HG02678 (cell line): ENCODE data around the gene IMPDH1.
A peak's percentile ranks its signal among the peaks of the same experiment; 100 is the strongest.

Source experiments
- ATAC-seq: cut with Tn5 transposase; IDR thresholded peaks from one replicate; pipeline ENCODE4 v1.9.1; 2021; ENCODE audit warnings: mild to moderate bottlenecking, moderate library complexity; ENCODE audit not compliant: unreplicated experiment

IMPDH1 gene

DNA sequence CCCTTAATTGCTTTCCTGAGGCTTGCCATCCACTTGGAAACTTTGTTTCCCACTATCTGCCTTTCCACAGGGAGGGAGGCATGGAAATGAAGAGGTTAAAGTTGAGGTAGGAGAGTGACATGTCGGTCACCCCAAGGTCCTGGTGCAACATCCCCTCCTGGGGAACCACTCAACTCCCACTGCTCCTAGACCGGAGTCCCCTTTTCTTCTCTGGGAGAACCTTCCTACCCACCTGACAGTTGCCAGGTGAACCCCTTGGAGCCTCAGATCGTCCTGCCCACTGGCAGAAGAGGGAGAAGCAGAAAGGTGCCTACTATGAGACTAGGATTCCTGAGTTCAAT, 21.7 kb downstream of the IMPDH1 start:
- no peak for ATAC-seq

DNA sequence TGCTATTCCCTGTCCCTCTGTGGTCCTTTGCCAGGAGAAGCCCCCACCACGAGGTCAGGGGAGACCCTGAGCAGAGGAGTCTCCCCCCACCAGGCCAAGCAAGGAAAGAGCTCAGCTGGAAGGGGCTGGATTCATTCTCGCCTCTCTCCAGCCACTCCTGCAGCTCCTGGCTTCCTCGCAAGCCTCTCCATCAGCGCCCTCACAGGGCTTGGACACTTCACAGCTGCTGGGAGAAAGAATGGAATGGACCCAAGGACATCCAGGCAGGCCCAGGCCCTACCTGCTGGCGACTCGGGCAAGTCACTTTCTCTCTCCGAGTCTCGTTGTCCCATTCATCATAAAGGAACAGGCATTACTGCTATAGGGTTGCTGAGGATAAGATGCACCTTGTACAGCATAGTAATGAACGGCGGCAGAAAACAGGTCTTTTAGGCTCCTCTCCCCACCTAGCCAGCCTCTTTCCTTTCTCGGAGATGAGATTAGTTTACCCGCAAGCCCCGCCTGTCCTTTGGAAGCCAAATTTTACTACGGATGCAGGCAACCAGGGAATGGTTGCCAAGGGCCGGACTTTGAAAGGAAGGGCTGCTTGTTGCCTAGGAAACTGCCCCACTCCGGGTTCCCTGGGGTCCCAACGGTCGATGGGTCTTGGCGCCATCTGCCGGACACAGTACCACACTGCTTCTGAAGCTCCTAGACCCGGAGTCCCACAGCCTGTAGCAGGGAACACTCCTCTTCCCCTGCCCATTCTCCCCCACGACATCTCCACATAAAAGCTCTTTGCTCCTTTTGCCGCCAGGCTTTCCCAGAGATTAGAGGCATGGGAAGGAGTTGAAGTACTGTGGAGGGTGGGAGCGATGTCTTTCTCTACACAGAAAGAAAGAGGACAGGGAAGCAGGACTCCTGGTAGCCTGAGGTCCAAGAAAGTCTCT, 22.3 kb downstream of the IMPDH1 start:
- ATAC-seq: peak; percentile 82

DNA sequence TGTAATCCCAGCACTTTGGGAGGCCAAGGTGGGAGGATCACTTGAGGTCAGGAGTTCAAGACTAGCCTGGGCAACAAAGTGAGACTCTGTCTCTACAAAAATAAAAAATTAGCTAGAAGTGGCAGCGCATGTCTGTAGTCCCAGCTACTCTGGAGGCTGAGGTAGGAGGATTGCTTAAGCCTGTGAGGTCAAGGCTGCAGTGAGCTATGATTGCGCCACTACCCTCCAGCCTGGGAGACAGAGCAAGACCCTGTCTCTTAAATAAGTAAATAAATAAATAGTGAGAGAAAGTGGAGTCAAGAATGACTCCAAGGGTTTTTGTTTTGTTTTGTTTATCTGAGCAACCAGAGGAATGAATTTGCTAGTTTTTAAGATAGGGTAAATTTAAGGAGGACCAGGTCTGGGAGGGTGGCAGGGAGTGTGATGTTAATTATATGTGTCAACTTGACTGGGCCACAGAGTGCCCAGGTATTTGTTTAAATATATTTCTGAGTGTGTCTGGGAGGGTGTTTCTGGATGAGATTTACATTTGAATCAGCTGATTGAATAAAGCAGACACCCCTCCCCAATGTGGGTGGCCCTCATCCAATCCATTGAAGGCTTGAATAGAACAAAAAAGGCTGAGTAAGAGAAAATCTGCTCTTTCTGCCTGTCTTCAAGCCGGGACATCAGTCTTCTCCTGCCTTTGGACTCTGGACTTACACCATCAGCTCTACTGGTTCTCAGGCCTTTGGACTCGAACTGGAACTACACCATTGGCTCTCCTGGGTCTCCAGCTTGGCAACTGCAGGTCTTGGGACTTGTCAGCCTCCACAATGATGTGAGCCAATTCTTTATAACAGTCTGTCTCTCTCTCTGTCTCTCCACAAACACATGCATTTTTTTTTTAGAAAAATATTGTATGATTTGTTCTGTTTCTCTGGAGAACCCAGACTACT, 23.5 kb downstream of the IMPDH1 start:
- no peak for ATAC-seq

DNA sequence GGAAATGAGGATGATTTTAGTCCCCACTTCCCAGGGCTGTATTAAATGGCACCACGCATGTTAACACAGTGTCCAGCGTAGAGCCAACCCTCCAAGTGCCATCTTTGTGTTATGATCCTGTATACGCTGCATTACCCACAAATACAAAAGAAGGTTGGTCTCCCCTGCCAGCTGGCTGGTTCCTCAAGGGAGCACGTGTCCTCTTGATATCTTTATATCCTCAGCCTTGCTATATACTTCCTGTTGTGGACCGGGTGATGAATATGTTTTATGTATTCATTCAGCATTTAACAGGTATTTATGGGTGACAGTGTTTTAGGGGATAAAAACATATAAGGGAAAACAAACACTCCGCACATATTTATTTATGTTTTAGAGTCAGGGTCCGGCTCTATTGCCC, 25.1 kb downstream of the IMPDH1 start:
- ATAC-seq: no peak

DNA sequence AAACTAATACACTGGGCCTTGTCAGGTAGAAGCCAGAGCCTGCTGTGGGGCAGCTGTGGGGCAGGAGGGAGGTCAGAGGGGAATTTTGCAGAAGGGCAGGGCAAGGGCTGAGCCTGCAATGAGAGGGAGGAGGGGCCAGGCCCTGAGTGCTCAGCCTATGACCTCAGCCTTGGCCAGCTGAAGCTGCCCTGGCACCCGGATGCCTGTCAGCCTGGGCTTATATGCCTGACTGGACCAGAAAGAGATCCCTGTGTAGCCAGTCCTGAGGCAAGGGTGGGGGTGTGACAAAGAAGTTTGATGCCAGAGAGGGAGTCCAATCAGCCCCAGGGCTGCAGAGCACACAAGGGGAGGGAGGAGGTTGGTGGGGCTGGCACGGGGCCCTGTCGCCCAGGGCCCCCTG, 26.0 kb downstream of the IMPDH1 start:
- ATAC-seq: no peak

DNA sequence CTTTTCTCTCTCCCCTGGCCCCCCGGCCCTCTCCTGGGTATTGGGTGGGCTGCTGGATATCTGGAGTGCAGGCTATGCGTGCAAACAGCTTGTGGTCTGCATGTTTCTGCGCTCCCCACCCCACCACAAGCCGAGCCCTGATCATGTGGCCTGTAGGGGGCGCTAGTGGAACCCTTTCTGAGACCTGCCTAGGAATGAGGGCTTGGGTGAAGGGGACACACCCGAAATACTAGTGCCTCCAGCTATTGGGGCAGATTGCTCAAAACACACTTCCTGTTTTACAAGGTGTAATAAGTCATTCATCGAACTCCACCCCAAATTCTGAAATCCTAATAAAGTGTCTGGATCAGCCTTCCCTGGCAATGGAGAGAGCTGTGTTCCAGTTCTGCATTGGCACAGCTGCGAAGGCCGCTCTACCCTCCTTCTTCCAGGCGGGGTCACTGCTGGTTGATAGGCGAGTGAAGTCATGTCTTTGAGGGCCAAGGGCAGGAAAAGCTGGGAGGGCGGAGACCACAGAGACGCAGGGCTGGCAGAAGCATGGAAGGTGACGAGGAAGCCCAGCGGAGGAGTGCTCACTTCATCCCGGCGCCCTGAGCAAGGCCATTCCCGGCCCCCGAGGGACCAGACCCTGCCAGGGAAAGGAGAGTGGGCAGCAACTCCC, 28.5 kb downstream of the IMPDH1 start:
- ATAC-seq: no peak

DNA sequence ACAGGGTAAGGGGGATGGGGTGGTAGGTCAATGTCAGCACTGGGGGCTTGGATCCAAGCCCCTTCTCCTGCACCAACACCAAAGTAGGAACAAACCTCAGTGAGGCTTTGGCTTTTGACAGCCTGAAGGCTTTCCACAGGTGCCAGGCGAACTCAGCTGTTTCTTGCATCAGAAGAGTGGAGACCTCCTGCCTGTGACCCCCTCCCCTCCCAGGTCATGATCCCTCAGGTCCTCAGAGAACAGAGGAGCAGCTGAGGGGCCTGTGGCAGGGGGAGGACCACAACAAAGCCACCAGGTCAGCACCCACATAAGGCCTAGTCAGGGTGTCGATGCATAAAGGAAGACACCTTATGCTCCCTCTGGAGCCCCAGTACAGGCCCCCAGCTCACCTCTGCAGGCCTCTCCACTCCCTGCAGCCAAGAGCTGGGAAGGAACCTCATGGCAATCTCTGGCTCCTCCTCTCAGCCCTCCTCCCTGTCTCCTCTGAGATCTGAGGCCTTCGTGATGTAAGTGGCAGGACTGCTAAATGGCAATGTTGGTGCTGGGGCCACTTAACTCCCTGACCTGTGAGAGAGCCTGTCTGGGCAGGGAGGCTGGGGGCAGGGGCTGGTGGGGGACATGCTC, 29.2 kb downstream of the IMPDH1 start:
- no peak for ATAC-seq

DNA sequence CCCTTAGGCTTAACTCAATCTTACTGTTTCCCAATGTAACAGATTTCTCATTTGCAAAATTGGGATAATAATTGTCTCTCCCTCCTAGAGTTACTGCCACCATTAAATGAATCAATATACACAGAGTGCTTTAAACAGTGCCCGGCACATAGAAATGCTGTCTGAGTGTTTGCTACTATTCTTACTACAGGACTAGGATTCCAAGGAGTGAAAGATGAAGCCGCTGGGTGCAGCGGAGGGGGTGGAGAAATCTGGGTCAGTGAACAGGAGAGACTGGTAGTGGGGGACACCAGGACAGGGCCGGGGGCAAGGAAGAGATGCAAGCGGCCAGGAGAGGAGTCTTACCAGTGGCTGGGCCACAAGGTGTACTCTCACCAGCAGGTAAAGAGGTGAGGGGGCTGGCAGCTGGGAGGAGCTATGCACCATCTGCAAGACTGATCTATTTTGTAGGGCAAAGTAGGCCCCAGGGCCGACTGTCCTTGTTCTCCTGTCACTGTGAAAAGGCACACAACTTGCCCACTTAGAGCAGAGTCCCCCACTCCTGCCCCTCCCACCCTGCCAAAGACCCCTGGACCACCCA, 29.8 kb downstream of the IMPDH1 start:
- no peak for ATAC-seq

DNA sequence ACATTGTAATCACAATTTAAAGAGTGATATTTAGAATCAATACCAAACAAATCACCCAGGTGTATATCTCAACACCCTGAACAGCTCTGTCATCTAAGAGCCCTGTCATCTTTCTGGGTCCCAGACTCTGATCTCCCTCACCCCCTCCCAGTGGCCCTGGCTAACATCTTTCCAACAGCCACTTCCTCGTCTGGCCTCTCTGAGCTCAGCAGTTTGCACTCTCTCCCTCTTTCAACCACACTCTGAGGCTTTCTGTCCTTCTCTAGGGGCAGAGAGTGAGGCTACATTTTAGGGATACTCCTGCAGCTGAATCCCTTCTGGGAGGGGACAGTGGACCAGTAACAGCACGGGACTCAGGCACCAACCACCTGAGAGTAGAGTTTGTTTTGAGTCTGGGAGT, 31.1 kb downstream of the IMPDH1 start:
- no peak for ATAC-seq

DNA sequence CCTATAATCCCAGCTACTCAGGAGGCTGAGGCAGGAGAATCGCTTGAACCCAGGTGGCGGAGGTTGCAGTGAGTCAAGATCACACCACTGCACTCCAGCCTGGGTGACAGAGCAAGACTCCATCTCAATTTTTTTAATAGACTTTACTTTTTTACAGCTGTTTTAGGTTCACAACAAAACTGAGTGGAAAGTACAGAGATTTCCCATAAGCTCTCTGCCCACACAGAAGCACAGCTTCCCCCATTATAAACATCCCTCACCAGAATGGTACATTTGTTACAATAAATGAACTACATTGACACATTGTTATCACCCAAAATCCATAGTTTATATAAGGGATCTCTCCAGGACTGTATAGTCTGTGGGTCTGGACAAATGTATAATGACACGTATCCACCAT, 33.7 kb downstream of the IMPDH1 start:
- ATAC-seq: no peak

DNA sequence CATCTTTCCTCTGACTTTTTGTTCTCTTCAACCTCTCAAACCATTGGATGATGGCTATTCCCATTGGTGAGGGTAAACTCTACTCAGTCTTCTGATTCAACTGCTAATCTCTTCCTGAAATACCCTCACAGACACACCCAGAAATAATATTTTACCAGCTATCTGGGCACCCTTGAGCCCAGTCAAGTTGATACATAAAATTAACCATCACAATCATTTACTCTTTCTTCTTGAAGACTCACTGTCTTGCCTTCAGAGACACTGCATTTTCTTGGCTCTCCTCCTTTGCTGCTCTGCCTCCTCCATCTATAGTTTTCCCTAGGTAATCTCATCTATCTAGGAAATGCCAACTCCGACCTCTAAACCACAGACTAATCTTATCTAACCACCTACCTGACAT, 35.7 kb downstream of the IMPDH1 start:
- no peak for ATAC-seq

DNA sequence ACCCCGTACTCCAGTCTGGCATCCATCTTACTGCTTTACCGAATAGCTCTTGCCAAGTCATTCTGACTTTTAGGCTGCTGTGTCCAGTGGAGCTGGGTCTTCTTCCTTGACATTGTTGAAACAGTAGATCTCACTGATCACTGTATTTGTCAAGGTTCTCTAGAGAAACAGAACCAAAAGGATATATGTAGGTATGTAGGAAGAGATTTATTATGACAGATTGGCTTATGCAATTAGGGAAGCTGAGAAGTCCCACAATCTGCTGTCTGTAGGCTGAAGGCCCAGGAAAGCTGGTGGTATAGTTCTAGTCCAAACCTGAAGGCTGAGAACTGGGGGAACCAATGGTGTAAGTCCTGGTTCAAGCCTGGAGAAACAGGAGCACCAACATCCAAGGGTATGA, 36.2 kb downstream of the IMPDH1 start:
- ATAC-seq: no peak

DNA sequence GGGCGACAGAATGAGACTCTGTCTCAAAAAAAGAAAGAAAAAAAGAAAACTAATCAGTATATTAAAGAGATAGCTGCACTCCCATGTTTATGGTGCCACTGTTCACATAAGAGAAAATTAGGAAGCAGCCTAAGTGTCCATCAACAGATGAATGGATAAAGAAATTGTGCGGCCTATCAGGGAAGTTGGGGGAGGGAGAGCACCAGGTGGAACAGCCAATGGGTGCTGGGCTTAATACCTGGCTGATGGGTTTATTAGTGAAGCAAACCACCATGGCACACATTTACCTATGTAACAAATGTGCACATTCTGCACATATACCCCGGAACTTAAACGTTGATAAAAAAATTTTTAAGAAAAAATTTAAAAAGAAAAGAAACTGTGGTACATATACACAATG, 39.3 kb downstream of the IMPDH1 start:
- ATAC-seq: no peak

DNA sequence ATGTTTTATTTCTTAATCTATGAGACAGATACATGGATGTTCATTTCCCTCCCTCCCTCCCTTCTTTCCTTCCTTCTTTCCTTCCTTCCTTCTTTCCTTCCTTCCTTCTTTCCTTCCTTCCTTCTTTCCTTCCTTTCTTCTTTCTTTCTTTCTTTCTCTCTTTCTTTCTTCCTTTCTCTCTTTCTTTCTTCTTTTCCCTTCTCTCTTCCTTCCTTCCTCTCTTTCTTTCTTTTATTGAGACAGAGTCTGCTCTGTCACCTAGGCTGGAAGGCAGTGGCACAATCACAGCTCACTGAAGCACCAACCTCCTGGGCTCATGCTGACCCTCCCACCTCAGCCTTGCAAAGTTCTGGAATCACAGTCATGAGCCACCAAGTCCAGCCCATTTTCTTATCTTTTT, 42.8 kb downstream of the IMPDH1 start:
- no peak for ATAC-seq

DNA sequence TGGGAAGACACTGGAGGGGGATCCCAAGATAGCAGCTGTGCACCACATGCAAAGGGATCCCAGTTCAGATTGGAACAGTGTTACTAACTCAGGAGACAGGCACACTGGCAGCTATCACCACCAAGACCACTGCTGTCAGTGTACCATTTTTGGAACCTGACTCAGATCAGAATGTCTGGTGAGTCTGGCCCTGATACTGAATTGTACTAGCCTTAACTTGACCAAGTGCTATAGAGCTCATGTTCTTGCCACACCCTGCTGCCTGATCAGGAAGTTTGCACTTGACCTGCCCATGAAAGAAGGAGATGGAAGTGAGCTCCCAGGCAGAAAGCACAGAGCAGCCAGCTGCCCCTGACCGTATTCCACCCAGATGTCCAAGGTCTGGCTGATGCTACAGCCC, 43.5 kb downstream of the IMPDH1 start:
- no peak for ATAC-seq

DNA sequence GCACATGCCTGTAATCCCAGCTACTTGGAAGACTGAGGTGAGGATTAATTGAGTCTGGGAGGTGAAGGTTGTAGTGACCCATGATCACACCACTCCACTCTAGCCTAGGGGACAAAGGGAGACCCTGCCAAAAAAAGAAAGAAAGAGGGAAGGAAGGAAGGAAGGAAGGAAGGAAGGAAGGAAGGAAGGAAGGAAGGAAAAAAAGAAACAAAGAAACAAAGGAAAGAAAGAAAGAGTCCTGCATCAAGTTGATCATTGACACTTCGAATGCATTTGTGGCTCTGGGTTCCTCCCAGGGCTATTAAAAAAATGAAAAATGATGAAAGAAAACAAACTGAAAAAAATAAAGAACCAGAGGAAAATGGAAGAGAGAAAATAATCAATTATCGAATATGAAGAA, 44.4 kb downstream of the IMPDH1 start:
- no peak for ATAC-seq

DNA sequence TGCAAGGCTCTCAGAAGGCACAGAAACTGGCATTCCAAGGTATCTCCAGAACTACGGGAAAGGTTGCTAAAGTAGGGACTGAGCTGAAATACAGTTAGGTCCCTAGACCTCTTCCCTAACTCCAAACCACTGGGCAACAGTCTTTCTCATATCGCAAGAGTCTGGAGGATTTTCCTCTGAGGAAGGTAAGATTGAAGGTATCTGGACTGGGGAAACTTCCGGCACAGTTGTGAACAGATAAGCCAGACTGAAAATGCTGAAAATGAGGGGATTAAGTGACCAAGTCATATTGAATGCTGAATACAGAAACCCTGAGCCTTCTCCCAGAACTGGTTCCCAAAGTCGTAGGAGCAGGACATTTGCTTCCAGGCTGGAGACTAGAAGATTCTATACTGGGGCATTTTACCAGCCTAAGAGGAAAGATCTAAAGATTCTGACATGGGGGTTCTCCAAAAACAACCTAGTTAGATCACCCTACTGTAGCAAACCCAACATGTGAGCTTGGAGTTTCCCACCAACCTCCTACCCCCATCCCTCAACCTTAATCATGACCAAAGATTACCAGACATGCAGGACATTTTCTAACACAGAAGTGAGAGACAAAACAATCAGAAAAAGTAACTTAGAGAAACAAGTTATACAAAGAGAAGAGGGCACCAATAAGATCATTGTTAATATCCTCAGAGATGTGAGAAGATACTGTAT, 45.5 kb downstream of the IMPDH1 start:
- no peak for ATAC-seq

DNA sequence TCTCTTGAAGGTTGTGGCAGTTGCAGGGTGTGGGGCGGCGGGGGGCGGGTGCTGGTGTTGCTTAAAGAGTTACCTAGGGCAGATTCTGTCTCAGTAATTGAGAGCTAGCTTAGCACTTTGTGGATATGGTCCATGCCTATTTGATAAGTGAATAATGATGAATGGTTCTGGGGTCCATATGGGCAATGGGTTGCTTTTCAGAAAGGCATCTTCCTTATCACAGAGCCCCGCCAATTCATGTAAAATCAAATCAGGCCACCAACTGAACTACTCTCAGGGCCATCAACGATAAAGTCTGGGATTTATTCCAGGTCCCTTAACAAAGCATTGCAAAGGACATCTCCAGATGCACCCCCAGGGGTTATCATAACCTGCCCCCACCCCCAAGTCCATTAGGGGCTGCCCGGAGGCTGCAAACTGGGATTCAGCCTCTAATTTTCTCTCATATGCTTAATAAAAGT, 46.5 kb downstream of the IMPDH1 start:
- no peak for ATAC-seq

DNA sequence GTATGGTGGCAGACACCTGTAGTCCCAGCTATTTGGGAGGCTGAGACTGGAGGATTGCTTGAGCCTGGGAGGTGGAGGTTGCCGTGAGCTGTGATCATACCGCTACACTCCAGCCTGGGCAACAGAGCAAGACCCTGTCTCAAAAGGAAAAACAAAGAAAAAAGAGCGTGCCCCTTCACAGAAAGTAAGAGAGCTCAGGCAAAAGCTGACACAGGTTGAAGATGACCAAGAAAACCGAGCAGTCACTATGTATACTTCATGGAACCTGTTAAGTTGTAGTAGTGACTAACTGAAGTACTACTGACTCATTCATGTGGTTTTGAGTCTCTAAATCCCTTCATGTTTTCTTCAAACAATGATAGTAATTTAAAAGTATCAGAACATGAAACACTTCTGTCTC, 47.1 kb downstream of the IMPDH1 start:
- no peak for ATAC-seq
